Left colon (tissue), 2 donors: ENCODE data around the gene KCNAB1. TPM values are rescaled to one million over a fixed set of nuclear protein-coding genes. Genes with fewer than 3 reads are reported as not detected.

Experiments
- ATAC-seq: fragments of 200-7000 bp; cut with Tn5 transposase; one replicate; pipeline ENCODE4 v1.9.1; 2020; ENCODE audit warnings: mild to moderate bottlenecking, moderate library complexity
- DNase-seq, 2 donors: peaks; one replicate each; pipeline ENCODE4 v3.0.0-alpha.2; 2020
- intact Hi-C, 2 donors: fragments of 100-400 bp; cut with DNase I in 1 of 2; cut with micrococcal nuclease in 1 of 2; formaldehyde crosslinking; loops; one replicate each; pipeline versions ENCODE4 v1.11.2 to v1.14.0; 2022; cut with DNase I, micrococcal nuclease
- total RNA-seq, 2 donors: library from RNA; stranded (reverse); fragmentation: NEBNext Ultra II Directional; extraction: Animal tissue kit (Norgen Biotek cat#: 25700); gene quantifications; one replicate each; pipeline ENCODE4 v1.2.1, GENCODE V29; 2021
- donor health status: DM: no; HTN: no; CAD: no.
- donor health status: DM: yes; HTN: yes; CAD: no.

Gene KCNAB1
- total RNA-seq, 2 donors from 2014 or later: 0.70 to 3.3 TPM

DNA sequence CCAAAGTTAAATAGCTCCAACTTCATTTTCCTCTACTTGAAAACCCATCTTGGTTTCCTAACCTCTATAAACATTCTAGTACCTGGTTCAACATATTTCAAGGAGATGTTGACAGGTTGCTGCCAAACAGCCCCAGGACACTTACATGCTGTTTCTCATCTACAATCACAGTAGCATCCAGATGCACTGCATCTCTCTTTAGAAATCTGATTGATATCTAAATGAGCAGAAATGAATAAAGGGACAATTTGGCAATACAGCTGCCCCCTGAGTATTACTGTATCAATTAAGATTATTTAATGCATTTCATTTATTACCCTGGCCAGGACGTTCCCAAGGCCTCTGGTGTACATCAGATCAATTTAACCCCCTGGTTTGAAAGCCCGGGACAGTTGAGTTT, 360.6 kb downstream of the KCNAB1 start:
- no peak for DNase-seq
- intact Hi-C loops: no loop called here
- no peak for ATAC-seq

DNA sequence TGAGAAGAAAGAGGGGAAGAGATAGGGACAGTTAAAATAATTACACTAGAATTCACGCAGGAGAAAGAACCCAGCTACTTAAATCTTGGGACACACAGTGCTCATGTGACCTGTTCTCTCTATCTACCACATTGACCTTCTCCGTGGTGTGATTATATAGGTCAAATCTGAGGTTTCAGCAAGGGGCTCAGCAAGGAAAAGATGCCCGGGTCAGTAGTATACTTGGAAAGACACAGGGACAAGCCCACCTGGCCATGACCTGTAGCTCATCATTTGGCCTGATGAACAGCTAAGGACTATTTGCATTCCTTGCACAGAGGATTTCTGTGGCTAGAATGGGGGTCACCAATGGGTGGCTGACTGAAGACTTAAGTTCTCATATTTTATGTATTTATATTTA, 362.6 kb downstream of the KCNAB1 start:
- no peak for DNase-seq
- no peak for ATAC-seq
- intact Hi-C loops: no loop called here

DNA sequence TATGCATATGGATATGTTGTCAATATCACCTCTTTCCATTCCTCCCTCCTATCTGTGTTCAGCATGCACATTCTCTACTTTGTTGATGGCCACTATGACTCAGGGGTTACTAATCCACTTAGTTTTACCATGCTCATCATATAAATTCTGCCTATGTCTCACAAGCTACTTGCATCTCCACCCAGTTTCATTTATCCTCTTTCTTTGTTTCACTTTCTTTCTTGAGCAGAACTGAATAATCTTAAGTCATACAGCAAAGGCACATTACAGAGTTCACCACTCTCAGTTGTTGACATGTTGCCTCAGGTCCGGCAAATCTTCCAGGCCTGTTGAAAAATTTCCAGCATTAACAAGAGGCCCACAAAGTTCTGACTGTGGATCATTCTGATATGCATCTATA, 363.0 kb downstream of the KCNAB1 start:
- intact Hi-C loops: no loop called here
- ATAC-seq (peak; percentile 82), DNase-seq (no peak)

GRCh38 chr3:156483961-156484787, 363.8 kb downstream of the KCNAB1 start:
- ATAC-seq (peak; percentile 47), DNase-seq (no peak)
- intact Hi-C loops: no loop called here

GRCh38 chr3:156488767-156489166, 368.4 kb downstream of the KCNAB1 start:
- DNase-seq: no peak
- no peak for ATAC-seq
- intact Hi-C loops: no loop called here

DNA sequence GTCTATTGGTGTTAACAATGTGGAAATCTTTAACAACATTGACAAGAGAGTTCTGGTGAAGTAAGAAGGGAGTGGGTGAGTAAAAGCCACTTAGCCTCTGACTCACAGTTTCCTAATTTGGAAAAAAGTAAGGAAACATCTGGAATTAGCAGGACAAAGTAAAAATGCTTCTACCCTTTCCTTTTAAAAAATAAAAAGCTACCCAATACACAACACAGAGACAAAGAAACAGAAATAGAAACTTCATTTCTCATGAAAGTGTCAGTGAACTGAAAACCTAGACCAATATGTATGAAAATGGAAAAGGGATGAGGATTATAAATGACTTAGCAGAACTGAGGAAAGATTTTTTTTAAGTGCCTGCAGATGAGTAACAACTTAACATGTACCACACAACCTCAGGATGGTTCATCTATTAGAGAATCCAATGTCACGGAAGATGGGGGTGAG, 369.1 kb downstream of the KCNAB1 start:
- ATAC-seq (no peak), DNase-seq (no peak)
- intact Hi-C loops: no loop called here

DNA sequence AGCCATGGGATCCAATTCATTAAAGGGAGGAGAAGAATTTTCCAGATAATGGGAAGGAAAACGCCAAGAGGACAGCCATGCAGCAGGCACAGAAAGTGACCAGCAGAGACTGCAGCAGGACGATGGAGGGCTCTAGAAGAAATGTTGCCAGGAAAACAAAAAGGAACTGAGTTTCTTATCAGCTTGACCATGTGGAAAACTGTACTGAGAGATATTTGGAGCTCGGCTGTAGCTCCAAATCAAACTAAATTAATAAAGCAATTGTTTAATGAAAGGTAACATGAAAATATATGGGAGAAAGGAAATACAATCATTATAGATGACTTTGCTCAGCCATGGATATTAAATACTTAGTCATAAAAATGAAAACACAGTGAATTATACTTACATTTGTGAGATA, 370.8 kb downstream of the KCNAB1 start:
- intact Hi-C loops: no loop called here
- DNase-seq (no peak), ATAC-seq (no peak)

GRCh38 chr3:156492801-156493261, 372.5 kb downstream of the KCNAB1 start:
- no peak for ATAC-seq
- intact Hi-C loops: no loop called here
- DNase-seq: no peak

- intact Hi-C loops: no loop called here
Observed at GRCh38 chr3:156493887-156494286, 373.5 kb downstream of the KCNAB1 start.

DNA sequence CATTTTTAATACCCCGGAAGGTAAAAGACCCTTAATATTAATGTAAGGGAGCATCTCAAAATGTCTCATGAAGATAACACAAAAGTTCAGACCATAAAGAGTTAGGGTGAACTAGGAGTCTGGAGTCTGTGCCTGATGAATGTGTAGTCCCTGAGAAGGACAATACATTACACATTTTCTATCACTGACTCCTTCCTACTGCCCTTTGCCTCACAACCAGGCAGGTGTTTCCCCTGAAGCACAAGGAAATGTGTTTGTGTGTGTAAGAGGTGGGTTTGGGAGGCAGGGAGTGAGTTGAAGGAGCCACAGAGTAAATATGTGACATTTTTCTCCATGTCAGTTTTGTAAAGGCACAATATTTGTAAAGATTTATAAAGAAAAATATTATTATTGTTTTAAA, 375.4 kb downstream of the KCNAB1 start:
- intact Hi-C loops: no loop called here
- no peak for ATAC-seq
- DNase-seq: no peak

More at GRCh38 chr3:156493887-156494286, 373.5 kb downstream of the KCNAB1 start:
- no peak for ATAC-seq
- no peak for DNase-seq

DNA sequence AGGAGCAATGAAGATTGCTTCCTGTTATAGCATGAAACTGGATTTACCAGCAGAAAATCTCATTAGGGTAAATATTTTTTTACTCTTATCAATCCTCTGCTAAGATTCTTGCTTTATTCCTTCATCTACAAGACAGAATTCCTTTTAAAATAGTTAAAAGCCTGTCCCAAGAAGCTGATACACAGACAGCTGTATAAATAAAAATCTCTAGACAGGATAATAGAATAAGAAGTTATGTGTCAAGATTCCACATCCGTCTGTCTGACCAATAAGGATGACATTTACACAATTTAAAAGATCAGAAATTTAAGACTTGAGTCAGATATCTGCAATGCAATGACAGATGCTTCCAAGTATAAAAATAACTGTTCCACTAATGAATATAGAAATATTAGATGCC, 376.9 kb downstream of the KCNAB1 start:
- no peak for ATAC-seq
- intact Hi-C loops: no loop called here

DNA sequence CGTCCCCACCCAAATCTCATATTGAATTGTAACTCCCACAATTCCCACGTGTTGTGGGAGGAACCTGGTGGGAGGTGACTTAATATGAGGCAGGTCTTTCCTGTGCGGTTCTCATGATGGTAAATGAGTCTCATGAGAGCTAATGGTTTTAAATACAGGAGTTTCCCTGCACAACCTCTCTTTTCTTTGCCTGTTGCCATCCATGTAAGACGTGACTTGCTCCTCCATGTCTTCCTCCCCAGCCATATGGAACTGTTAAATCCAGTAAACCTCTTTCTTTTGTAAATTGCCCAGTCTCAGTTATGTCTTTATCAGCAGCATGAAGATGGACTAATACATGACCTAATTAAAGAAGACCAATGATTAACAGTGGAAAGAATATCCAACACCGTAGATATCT, 377.9 kb downstream of the KCNAB1 start:
- intact Hi-C loops: no loop called here
- ATAC-seq (no peak), DNase-seq (no peak)

More for the DNA sequence above, 376.9 kb downstream of the KCNAB1 start:
- DNase-seq: no peak

GRCh38 chr3:156507285-156507684, 386.9 kb downstream of the KCNAB1 start:
- ATAC-seq (no peak), DNase-seq (no peak)
- intact Hi-C loops: loop anchor here in 1 of 2 donors (5.0 kb wide), 1 partner anchor 335 kb away; no protein-coding TSS in a partner anchor

DNA sequence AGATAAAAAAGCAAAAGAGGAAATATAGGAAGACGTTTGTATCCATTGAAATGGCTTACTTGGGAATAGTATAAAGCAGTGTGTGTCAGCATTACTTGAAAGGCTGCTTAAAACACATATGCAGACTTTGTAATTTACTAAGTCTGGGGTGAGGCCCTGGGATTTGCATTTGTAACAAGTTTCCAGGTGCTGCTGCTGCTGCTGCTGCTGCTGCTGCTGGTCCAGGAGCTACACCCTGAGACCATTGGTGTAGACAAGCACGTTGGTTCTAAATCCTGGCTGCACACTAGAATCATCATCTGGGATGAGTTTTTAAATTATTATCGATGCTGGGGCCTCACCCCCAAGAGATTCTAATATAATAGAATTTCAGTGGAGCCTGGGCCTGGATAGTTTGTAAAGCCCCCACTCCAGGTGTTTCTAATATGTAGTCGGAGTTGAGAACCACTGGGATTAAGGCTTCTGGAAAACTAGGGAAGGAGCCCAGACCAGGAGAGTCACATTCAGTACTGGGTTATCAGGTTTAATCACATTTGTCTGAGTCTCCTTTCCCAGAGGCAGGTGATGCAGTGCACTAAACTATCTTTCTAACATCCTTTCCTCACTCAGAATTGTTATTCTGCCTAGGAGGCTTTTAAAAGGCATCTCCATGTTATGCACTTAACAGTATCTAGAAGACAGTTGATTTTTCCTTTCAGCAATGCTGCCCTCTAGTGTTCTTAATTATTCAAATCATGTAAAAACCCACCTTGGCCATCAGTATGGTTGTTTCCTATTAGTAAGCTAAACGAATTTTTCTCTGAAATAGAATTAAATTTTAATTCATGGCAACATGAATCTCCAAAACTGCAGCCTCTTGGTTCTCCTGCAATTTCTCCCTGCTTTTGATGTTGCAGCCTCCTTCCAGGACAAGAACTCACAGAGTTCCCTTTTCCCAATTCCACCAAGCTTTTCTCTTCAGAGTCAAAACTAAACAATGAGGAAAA, 389.1 kb downstream of the KCNAB1 start:
- peak; percentile 54 for ATAC-seq
- intact Hi-C loops: loop anchor here in 1 of 2 donors (5.0 kb wide), 1 partner anchor 337 kb away; no protein-coding TSS in a partner anchor
- no peak for DNase-seq

GRCh38 chr3:156511987-156512677, 391.8 kb downstream of the KCNAB1 start:
- no peak for ATAC-seq
- DNase-seq: no peak
- intact Hi-C loops: no loop called here

GRCh38 chr3:156513619-156514018, 393.2 kb downstream of the KCNAB1 start:
- peak; percentile 52 for ATAC-seq
- DNase-seq: no peak
- intact Hi-C loops: no loop called here

DNA sequence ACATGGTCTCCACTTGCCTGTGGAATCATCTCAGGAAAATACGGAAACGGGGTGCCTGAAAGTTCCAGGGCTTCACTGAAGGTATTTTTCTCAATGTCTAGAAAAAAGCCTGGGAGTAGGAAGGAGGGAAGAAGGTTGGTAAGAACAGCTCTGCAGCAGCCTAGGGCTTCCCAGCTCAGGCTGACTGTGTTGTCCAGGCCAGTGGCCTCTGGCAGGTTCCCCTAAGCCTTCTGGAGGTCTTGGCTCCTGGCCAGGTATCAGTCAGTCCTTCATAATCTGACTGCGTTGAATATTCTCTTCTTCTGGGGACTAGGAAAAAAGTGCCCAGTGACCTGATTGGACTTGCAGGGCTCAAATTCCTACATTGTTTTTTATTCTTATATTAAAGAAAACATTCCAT, 395.9 kb downstream of the KCNAB1 start:
- intact Hi-C loops: no loop called here
- DNase-seq: no peak
- ATAC-seq: no peak

GRCh38 chr3:156516961-156517360, 396.6 kb downstream of the KCNAB1 start:
- ATAC-seq: no peak
- intact Hi-C loops: no loop called here
- no peak for DNase-seq

- intact Hi-C loops: no loop called here
- DNase-seq (no peak), ATAC-seq (no peak)
Observed at GRCh38 chr3:156518726-156519125, 398.3 kb downstream of the KCNAB1 start.
